Measurements from ENCODE around the gene PLD5.
"Not testable (repeated sequence)": the region's sequence is repeated elsewhere in the genome, so short reads cannot be mapped to it uniquely, and the experiment has no call there.

The PLD5 gene

DNA sequence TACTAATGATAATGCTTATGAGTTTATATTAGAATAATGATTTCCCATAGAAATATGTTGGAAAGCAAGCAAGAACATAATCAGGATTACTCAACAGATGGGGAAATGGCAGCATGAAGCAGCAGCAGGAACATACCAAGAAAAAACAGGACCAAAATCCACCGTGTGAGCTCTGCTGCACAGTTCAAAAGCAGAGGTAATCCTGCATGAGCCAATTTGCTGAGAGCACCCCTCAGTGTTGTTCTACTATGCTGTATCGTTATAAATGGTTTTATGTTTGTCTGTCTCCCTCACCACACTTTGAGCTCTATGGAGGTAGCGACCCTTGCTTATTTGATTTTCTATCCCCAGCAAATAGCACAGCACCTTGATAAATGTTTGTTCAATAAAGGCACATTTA is 246.1 kb downstream of the PLD5 start:
- not testable (repeated sequence) for DNase-seq (ENCODE audit: low read depth)

DNA sequence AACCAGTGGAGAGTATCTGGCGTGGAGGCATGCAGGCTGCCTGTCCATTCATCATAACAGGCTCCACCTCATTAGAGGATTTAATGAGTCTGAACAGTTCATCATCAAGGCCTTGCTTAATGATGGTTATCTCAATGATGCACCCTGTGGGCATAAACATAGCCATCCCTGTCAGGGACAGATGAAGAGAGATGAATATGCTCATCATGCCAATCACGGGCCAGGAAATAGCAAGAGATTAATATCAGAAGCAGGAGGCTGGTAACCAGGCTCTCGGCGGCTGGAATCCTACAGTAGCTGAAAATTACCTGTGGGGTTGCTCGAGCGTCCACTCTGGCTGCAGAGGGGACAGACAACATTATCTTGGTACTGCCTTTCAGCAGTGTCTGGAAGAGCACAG is 247.7 kb downstream of the PLD5 start:
- DNase-seq (ENCODE audit: low read depth), result not testable (repeated sequence)

DNA sequence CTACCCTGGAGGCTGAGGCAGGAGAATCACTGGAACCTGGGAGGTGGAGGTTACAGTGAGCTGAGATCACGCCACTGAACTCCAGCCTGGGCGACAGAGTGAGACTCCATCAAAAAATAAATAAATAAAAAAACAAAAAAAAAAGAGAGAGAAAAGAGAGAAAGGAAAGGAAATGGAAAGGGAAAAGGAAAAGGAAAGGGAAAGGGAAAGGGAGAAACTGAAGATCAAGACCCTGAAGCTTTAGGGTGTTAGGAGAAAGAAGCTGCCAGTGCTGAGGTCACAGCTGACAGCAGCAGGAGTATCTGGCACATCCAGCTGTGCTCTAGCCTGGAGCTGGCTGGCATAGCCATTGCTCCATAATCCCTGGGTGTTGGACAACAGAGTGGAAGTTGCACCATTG is 257.5 kb downstream of the PLD5 start:
- not testable (repeated sequence) for DNase-seq (ENCODE audit: low read depth)

DNA sequence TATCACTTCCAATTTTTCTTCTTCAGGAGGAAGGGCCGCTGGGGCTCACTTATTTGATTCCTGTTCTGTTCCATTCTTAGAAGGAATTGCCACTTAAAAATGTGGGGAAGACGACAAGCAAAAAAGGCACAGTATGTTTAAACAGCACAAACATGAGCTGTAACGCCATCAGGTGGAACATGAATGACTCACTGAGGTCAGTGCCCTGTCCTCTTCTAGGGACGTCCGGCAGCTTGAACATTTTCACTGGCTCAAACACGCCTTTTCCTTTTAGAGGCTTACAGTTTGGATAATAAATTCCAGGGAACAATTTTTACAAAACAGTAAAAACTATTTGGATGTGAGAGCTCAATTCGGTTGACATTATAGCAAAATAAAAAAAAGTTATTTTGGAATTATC is 260.1 kb downstream of the PLD5 start:
- not testable (repeated sequence) for DNase-seq (ENCODE audit: low read depth)

DNA sequence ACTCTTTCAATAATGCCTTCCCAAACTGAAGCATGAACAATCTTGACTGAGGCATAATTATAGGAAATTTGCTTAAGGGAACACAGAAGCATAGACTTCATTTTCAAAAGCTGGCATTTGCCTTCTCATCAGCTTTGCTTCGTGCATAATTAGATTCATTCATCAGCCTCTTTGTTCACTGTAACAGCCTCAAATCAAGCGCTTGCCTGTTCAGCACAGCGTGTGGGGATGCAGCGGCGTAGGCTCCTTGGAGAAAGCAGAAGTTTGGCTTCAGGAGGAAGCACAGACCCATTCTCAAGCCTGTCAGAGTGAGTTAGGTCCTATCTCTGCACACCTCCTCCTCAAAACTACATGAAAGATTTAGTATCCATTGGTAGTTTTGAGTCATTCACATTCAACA is 279.2 kb downstream of the PLD5 start:
- no peak for DNase-seq (ENCODE audit: low read depth)

DNA sequence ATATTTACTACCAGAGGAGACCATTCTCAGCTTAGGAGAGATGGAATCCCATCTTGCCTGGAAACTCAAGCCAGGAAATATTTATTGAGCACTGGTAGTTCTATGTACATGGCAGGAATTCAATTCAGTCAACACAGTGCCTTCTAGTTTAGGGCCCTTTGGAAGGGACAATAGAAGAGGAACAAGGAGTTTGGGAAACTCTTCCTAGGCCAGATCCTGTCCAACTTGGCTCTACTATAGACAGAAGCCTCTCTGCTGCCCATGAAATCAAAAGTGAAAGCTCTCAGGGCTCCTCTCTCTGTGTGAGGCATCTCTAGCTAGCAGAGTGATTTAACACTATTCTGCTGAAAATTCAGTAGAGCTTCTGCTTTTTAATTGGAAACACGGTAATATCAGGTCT is 281.0 kb downstream of the PLD5 start:
- DNase-seq (ENCODE audit: low read depth), result no peak

DNA sequence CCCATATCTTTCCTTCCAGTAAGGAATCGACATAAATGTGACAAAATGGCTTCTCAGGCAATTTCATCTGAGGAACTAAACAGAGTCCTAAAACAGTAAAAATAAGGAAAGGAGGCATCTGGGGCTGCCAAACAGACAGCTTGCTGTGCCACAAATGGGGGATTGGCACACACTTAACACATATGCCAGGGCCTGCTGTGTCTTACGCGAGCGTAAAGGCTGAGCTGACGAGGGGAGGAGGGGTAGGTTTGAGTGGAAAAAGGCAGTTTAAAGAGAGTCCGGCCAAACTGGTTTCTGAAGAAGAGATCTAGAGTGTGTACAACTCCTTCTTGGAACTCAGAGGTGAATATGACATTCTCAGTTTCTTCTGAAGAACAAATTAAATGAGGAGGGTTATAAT is 281.5 kb downstream of the PLD5 start:
- no peak for DNase-seq (ENCODE audit: low read depth)

DNA sequence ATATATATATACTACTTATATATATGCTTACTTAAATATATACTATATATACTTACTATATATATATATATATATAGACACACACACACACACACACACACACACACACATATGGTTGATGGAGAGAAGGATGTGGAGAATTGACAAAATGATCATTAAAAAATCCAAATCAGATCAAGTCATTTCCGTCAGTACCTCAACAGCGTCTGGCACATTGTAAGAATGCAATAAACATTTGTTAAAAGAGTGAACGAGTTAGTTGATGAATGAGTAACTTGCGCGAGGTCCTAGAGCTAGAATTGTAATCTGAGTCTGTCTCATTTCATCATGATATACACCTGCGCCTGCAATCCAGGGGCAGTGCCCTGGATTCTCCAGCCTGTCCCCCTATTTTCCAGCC is 282.6 kb downstream of the PLD5 start:
- DNase-seq (ENCODE audit: low read depth), result no peak

DNA sequence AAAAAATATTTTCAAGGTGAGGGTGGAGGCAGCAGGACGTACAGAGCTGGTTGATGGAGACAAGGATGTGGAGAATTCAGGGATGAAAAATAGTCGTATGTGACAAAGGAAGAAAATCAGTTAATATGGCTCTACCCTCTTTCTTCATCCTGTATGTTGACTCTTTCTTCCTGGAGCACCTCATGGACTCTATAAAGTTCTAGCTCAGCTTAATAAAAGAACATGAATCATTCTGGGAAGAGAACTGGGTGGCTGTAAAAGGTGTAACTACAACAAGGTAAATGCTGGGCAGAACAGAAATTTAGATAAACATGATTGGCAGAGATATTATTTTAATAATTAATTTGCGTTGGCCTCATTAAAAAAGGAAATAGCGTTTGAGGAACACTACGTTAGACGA is 283.8 kb downstream of the PLD5 start:
- DNase-seq (ENCODE audit: low read depth), result no peak

DNA sequence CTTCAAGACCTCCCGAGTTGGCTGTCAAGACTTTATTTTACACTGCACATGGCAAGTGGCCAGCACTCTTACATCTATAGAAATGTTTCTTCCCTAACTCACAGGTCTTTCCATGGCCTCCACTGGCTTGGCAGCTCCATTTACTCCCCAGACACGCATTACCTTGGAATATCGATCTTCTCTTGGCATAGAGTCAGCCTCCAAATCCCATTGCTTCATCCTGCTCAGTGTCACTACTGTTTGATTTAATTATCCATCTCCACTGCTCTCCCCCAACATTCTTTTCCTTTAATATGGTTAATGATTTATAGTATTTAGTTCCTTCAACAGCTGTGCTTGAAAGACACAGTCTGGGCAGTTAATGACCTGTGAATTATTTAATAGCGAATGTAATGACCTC is 284.4 kb downstream of the PLD5 start:
- no peak for DNase-seq (ENCODE audit: low read depth)

DNA sequence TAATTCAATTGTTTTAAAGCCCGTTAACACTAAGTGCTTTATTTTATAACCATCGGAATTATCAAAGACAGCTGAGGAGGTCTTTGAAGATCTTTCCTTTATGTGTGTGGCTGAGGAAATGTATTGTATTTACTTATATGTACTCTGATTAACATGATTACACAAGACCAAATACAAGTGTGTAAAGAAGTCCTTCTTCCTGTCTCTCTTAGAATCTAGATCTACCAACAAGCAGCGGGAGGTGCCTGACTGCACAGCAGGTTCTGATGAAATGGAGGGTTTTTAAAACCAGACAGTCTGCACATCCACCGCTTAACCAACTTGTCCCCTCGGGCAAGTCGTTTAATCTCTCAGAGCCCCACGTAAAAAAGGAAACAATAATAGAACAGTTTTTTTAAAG is 285.1 kb downstream of the PLD5 start:
- no peak for DNase-seq (ENCODE audit: low read depth)

DNA sequence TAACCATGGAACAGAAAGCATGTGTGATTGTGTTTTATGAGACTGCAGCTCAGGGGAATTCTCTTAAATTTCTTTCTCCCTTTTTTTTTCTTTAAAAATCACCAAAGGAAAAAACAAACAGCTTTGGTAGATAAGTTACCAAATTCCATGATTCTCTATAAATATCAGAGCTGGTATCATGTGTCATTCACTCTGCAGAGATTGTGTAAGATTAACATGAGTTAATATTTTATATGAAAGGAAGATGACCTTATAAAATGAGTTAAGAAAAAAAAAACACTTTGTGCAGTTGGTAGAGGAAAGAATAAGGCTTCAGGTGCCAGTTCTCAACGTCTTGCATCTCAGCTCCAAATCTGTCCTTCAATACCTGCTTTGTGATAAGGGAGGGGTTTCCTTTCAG is 287.4 kb downstream of the PLD5 start:
- DNase-seq (ENCODE audit: low read depth), result no peak

DNA sequence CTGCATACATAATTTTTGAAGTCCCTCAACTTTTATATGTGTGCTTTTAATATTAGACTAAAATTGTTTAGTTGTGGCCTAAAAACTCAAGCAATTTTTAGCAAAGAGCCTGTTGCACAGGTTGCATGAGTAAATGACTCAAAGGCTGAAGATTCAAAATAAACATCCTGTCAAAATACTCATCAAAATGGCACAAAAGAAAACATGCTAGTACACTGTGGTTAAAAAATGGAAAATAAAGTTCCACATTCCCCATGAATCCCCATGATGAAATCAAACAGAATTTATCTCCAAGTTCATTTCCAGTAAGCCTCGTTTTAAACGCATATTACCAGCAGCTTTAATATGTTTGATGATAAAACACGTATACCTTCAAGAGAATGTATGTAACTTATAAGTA is 295.5 kb downstream of the PLD5 start:
- DNase-seq (ENCODE audit: low read depth), result no peak

DNA sequence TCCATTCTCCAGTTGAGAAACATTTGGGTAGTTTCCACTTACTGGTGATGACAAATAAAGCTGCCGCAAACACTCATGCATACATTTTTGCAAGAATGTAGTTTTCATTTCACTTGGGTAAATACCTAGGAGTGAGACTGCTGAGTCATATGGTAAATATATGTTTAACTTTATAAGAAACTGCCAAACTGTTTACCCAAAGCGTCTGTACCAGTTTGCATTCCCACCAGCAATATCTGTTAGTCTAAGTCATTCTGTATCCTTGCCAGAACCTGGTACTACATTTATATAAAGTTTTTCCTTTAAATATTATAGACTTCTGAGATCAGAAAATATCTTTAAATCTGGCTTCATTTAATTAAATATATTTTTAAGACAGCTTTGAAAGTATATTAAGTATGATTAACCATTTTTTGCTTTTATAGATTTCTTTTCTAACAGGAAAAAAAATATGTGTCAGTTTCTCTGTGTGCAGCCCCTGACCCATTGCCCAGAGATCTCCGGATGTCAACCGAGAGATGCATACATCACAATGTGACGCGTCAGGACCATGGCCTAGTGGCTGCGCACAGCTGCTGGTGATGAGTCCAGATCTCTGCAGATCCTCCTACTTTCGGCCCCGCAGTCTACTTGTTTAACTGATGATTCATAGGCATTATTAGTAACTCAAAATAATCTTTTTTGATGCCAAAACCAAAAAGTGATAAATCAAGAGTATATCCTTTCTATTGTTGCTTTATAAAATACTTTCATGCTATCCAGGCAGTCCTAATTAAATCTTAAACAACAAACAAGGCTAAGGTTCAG is 298.5 kb downstream of the PLD5 start:
- no peak for DNase-seq (ENCODE audit: low read depth)

DNA sequence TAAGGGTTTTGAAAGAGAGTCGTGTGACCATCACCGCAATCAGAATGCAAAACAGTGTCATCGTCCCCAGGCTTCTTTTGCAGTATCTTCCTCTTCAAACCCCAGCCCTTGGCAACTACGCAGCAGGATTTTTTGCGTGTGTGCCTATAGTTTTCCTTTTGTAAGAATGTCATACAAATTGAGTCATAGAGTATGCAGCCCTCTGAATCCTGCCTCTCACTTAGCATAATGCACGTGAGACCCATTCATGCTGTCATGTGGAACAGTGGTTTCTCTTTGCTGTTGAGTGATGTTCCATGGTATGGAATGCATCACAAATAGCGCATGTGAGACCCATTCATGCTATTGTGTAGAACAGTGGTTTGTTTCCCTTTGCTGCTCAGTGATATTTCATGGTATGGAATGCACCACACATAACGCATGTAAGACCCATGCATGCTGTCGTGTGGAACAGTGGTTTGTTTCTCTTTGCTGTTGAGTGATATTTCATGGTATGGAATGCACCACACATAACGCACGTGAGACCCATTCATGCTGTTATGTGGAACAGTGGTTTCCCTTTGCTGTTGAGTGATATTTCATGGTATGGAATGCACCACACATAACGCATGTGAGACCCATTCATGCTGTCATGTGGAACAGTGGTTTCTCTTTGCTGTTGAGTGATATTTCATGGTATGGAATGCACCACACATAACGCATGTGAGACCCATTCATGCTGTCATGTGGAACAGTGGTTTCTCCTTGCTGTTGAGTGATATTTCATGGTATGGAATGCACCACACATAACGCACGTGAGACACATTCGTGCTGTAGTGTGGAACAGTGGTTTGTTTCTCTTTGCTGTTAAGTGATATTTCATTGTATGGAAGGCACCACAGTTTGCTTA is 299.4 kb downstream of the PLD5 start:
- DNase-seq (ENCODE audit: low read depth), result not testable (repeated sequence)

DNA sequence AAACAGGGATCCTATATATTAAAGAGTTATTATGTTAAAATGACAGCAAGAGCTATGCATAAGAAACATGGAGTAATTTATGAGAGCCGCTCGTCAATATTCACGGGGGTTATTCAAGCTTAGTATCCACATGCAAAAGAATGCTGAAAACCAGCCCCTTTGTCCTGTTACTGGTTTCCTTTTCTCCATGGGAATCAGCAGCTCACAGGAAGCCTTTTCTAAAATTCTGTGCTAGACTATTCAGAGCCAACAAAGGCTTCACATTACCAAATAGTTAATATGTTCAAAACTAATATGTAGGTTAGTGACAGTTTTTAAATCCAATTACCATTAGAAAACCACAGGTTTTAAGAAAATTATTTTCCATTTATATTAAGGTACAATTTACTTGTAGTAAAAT is 300.0 kb downstream of the PLD5 start:
- DNase-seq (ENCODE audit: low read depth), result no peak

DNA sequence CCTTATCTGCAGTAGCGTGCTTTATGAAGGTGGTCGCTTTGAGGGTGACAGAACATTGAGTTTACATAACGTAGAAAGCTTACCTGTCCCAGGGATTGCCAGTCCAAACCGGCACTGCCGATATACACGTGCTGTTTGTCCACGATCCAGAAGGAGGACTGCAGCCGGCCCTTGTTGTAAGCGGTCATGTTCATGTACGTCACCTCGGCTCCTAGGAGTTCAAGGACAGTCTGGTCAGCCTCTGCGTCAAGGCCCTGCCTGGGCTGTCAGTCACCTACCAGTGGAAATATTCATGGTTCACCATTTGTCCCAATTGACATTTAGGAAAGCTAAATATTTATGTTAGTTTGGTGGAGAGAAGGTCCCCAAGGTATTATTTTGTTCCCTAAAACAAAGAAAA is 304.6 kb downstream of the PLD5 start:
- DNase-seq (ENCODE audit: low read depth), result no peak

DNA sequence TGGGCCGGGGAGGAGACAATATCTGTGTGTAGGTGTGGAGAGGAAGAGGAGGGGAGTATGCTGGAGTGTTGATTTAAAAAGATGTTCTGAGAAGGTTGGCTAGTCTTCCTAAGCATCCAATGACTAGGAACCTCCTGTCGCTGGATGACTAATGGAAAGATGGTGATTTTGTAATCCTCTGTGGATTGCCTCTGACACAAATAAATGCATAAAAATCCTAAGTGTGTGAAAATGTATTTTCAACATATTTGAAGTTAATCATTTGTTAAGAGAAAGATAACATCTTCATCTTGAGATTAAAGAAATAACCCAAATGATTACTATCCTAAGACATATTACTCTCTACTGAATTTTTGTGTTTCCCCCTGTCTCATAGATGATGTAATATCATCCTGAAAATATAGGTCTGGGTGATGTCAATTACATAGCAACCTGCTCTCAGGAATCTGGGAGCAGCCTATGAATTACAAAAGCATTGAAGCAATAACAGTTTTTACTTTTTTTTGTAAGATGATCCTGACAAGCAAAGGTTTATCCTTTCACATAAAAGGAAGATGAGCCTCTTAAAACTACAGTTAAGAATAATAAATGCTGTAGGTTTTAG is 305.1 kb downstream of the PLD5 start:
- no peak for DNase-seq (ENCODE audit: low read depth)

DNA sequence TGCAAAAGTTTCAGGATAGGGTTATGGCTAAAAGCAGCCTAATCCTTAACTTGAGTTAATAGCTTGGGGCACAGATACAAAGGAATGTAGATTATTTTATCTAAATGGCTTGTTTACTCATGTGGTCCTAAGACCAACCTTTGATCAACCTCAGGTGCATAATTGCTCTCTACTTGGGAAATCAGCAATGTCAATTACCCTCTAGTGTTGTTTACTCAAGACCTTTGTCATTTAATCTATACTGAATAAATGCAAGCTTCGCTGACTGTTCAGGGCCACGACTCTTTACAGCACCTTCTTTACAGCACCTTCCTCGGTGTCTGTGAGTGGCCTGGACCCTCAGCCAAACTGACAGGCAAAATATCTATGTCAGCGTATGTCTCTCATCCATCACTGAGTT is 308.1 kb downstream of the PLD5 start:
- no peak for DNase-seq (ENCODE audit: low read depth)

DNA sequence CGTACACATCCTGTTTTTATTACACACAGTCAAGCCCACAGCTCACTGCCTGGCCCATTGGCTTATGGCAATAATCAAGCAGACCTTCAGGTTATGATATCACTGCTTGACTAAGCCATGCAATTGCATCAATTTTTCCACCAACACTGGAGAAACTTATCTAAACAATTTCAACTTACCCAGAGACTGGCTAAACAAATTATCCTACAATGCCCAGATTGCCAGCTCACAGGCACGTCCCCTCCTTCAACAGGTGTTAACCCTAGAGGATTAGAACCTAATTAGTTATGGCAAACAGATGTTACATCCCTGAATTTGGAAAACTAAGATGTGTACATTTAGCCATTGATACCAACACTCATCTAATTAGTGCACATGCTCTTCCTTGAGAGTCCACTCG is 310.0 kb downstream of the PLD5 start:
- DNase-seq (ENCODE audit: low read depth), result not testable (repeated sequence)

DNA sequence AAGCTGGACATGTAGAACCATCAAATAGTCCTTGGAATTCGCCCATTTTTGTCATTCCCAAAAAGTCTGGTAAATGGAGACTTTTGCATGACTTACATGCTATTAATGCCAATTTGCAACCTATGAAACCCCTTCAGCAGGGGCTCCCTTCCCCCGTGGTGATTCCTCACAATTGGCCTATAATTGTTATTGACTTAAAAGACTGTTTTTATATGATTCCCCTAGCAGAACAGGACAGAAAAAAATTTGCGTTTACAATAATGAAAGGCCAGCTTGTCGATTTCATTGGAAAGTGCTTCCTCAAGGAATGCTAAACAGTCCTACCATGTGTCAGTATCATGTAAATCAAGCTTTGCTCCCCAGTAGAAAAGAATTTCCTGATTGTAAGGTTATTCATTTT is 311.5 kb downstream of the PLD5 start:
- DNase-seq (ENCODE audit: low read depth), result not testable (repeated sequence)

DNA sequence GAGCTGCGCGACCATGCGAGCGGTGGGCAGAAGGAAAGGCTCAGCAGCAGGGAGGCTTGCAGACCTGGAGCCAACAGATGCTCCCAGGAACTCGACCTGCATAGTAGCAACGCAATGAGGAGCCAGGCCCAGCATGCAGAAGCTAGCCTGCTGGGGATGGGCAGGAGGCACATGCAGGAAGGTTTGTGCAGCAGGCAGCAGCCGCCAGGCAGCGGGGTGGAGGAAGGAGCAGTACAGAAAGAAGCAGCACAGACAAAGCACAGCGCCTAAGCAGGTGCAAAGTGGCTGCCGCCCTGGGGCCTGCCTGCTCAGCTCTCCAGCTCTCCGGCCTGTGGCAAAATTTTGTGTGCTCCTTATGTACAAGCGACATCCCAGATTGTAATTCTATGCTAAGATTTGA is 312.1 kb downstream of the PLD5 start:
- DNase-seq (ENCODE audit: low read depth), result no peak

All from stromal cell of bone marrow (primary cell).